GM12873 (cell line): ENCODE measurements around the gene OPN5.

Experiments used
- TF ChIP-seq, protein P1 (sequence below): IDR thresholded peaks from 2 replicates; pipeline ENCODE4 v1.5.1; 2012; ENCODE audit warnings: low read depth, mild to moderate bottlenecking, moderate library complexity, low read length, control low read depth; ENCODE audit not compliant: insufficient read depth; ENCODE audit errors: missing control alignments

The OPN5 gene

GRCh38 chr6:47817749-47818148 is 35.9 kb downstream of the OPN5 start:
- TF ChIP-seq, protein P1, sequence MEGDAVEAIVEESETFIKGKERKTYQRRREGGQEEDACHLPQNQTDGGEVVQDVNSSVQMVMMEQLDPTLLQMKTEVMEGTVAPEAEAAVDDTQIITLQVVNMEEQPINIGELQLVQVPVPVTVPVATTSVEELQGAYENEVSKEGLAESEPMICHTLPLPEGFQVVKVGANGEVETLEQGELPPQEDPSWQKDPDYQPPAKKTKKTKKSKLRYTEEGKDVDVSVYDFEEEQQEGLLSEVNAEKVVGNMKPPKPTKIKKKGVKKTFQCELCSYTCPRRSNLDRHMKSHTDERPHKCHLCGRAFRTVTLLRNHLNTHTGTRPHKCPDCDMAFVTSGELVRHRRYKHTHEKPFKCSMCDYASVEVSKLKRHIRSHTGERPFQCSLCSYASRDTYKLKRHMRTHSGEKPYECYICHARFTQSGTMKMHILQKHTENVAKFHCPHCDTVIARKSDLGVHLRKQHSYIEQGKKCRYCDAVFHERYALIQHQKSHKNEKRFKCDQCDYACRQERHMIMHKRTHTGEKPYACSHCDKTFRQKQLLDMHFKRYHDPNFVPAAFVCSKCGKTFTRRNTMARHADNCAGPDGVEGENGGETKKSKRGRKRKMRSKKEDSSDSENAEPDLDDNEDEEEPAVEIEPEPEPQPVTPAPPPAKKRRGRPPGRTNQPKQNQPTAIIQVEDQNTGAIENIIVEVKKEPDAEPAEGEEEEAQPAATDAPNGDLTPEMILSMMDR = no peak

DNA sequence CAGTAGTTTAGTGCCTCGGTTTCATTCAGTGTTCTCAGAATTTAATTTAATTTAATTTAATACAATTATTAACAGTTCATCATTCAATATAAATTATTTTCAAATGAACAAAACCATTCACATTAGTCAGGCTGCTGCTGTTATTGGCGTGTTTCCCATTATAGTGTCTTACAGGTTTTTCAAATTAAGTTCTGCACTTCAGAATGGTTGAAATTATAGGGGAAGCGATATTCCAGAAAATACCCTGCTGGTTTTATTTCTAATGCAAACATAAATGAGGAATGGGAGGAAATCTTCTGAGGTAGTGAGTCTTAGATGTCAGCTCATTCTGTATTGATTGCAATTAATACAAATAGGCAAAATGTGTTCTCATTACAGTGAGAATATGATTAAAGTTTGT is 37.6 kb downstream of the OPN5 start:
- TF ChIP-seq, protein P1 = no peak

GRCh38 chr6:47822856-47823554 is 41.2 kb downstream of the OPN5 start:
- TF ChIP-seq, protein P1 = no peak

GRCh38 chr6:47832386-47833100 is 50.7 kb downstream of the OPN5 start:
- TF ChIP-seq, protein P1 = no peak

DNA sequence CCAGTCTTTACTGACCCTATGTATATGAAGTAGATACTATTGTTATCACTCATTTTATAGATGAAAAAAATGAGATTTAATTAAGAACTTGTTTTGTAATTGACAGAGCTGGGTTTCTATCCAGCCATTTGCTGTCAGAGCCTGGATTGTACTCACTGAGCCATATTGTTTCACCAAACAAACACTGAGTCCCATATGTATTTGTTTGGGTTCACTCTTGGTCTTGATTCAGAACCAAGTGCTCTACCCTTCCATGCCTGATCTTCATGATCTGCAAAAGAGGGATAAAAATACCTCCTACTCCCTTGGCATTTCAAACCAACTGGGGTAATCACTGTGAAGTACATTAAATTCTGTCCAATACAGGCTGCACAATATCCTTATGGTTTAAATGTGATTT is 52.4 kb downstream of the OPN5 start:
- TF ChIP-seq, protein P1 = no peak

- TF ChIP-seq, protein P1 = no peak
Measured at GRCh38 chr6:47836046-47836445, 54.2 kb downstream of the OPN5 start.

DNA sequence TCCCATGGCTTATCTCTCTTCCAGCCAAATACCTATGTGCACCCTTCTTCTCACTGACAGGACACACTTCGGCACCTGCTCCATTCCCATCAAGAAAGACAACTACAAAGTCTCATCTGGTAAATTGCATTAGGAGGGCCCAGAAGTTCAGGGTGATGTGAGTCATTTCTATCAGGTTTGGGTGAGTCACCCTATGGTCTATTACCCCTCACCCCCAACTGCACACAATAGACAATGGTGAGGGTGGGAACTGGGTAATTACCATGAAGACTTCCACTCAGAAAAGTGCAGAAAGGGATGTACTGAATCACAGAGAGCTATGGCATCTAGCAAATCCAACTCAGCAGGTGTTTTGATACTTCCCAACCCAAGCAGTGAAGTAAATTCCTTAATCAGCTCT is 54.8 kb downstream of the OPN5 start:
- TF ChIP-seq, protein P1 = no peak
